SK-MEL-5 (cell line): ENCODE measurements around the gene C1QTNF1. TPM values are rescaled to one million over a fixed set of nuclear protein-coding genes. Genes with fewer than 3 reads are reported as not detected.
"Not testable (repeated sequence)": the region's sequence is repeated elsewhere in the genome, so short reads cannot be mapped to it uniquely, and the experiment has no call there.

Experiments
- DNase-seq: peaks from one replicate; pipeline ENCODE4 v3.0.0-alpha.2; 2016; ENCODE audit warnings: low read depth, low spot score
- in situ Hi-C: cut with HindIII; loops from 2 replicates; pipeline ENCODE4 v1.10.0; 2016; ENCODE audit warnings: low sequenced_read_pairs, high pct_unique_total_duplicates, low pct_unique_long_range_greater_than_20kb
- total RNA-seq: library from RNA; depleted of rRNA; stranded (reverse); fragments of >200 nt; shearing (Covaris generic); gene quantifications from 2 replicates; pipeline ENCODE4 v1.2.3, GENCODE V29; 2014

The C1QTNF1 gene
- total RNA-seq, 1 experiment from 2014 or later: 15.7 TPM

GRCh38 chr17:79029327-79030009 is 5.5 kb downstream of the C1QTNF1 start:
- DNase-seq: no peak
- in situ Hi-C loops: no loop called here

- DNase-seq, in situ Hi-C loops: not testable (repeated sequence)
Observed at GRCh38 chr17:79030636-79031035, 6.7 kb downstream of the C1QTNF1 start.

- DNase-seq: no peak
- in situ Hi-C loops: no loop called here
Observed at GRCh38 chr17:79031996-79032875, 8.3 kb downstream of the C1QTNF1 start.

GRCh38 chr17:79033046-79033616 is 9.2 kb downstream of the C1QTNF1 start:
- in situ Hi-C loops: no loop called here
- no peak for DNase-seq

GRCh38 chr17:79033741-79034501 is 10.0 kb downstream of the C1QTNF1 start:
- in situ Hi-C loops: no loop called here
- DNase-seq: peak; percentile 98

GRCh38 chr17:79034931-79035485 is 11.0 kb downstream of the C1QTNF1 start:
- DNase-seq: no peak
- in situ Hi-C loops: no loop called here

GRCh38 chr17:79035686-79036085 is 11.7 kb downstream of the C1QTNF1 start:
- in situ Hi-C loops: no loop called here
- no peak for DNase-seq

GRCh38 chr17:79036181-79036580 is 12.2 kb downstream of the C1QTNF1 start:
- in situ Hi-C loops: no loop called here
- no peak for DNase-seq

- DNase-seq: peak; percentile 96
- in situ Hi-C loops: no loop called here
Observed at GRCh38 chr17:79036596-79036995, 12.6 kb downstream of the C1QTNF1 start.

- no peak for DNase-seq
Observed at GRCh38 chr17:79038545-79039135, 14.7 kb downstream of the C1QTNF1 start.

GRCh38 chr17:79039171-79039570 is 15.2 kb downstream of the C1QTNF1 start:
- in situ Hi-C loops: no loop called here
- DNase-seq: no peak

More at GRCh38 chr17:79038545-79039135, 14.7 kb downstream of the C1QTNF1 start:
- in situ Hi-C loops: no loop called here

- DNase-seq: no peak
- in situ Hi-C loops: loop anchor here (10.0 kb wide), 1 partner anchor 355 kb away; no protein-coding TSS in a partner anchor
Observed at GRCh38 chr17:79039886-79040285, 15.9 kb downstream of the C1QTNF1 start.

GRCh38 chr17:79041041-79041570 is 17.1 kb downstream of the C1QTNF1 start:
- no peak for DNase-seq
- in situ Hi-C loops: loop anchor here (10.0 kb wide), 1 partner anchor 354 kb away; no protein-coding TSS in a partner anchor

- in situ Hi-C loops: loop anchor here (10.0 kb wide), 1 partner anchor 353 kb away; no protein-coding TSS in a partner anchor
- DNase-seq: no peak
Observed at GRCh38 chr17:79041723-79042420, 17.9 kb downstream of the C1QTNF1 start.

- in situ Hi-C loops: loop anchor here (10.0 kb wide), 1 partner anchor 352 kb away; no protein-coding TSS in a partner anchor
Observed at GRCh38 chr17:79042421-79043190, 18.6 kb downstream of the C1QTNF1 start.

More at GRCh38 chr17:79042421-79043190, 18.6 kb downstream of the C1QTNF1 start:
- peak; percentile 91 for DNase-seq
